Omental fat pad (tissue), 4 donors: ENCODE measurements around the gene ACTN2. TPM values are rescaled to one million over a fixed set of nuclear protein-coding genes. Genes with fewer than 3 reads are reported as not detected.

Experiments
- ATAC-seq: fragments of 150-250 bp; one replicate; pipeline ENCODE4 v1.9.1; 2016; ENCODE audit warnings: mild to moderate bottlenecking, moderate library complexity; ENCODE audit not compliant: low FRiP score
- DNase-seq: peaks from one replicate; pipeline ENCODE4 v3.0.0-alpha.2; 2019; ENCODE audit warnings: low spot score
- total RNA-seq, 4 donors: library from RNA; depleted of rRNA; stranded (reverse); fragments of >200 nt; gene quantifications; one replicate each; pipeline ENCODE4 v1.1.0, GENCODE V29; 2016
- TF ChIP-seq, protein P1 (sequence below), 3 donors: fragments of 450-650 bp; IDR thresholded peaks; one replicate each; pipeline ENCODE4 v1.5.1; 2016 to 2017; ENCODE audit warnings: antibody characterized with exemption in 3 of 3, mild to moderate bottlenecking in 3 of 3, moderate library complexity in 2 of 3

Gene ACTN2
- total RNA-seq, 4 donors from 2014 or later = 0.79 to 5.3 (median 1.8) TPM

DNA sequence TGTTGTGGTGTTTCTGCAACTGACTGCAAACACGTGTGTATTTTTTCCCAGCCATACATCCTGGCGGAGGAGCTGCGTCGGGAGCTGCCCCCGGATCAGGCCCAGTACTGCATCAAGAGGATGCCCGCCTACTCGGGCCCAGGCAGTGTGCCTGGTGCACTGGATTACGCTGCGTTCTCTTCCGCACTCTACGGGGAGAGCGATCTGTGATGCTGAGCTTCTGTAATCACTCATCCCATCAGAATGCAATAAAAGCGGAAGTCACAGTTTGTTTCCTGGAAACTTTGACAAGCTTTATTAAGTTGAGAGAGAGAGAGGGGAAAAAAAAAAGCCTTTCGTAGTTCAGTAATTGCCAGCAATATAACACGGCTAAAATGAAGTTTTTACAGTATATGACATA is 76.1 kb downstream of the ACTN2 start:
- TF ChIP-seq, protein P1, sequence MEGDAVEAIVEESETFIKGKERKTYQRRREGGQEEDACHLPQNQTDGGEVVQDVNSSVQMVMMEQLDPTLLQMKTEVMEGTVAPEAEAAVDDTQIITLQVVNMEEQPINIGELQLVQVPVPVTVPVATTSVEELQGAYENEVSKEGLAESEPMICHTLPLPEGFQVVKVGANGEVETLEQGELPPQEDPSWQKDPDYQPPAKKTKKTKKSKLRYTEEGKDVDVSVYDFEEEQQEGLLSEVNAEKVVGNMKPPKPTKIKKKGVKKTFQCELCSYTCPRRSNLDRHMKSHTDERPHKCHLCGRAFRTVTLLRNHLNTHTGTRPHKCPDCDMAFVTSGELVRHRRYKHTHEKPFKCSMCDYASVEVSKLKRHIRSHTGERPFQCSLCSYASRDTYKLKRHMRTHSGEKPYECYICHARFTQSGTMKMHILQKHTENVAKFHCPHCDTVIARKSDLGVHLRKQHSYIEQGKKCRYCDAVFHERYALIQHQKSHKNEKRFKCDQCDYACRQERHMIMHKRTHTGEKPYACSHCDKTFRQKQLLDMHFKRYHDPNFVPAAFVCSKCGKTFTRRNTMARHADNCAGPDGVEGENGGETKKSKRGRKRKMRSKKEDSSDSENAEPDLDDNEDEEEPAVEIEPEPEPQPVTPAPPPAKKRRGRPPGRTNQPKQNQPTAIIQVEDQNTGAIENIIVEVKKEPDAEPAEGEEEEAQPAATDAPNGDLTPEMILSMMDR (IDR thresholded peaks at IDR 0.05) = no peak
- DNase-seq (no peak), ATAC-seq (no peak)

DNA sequence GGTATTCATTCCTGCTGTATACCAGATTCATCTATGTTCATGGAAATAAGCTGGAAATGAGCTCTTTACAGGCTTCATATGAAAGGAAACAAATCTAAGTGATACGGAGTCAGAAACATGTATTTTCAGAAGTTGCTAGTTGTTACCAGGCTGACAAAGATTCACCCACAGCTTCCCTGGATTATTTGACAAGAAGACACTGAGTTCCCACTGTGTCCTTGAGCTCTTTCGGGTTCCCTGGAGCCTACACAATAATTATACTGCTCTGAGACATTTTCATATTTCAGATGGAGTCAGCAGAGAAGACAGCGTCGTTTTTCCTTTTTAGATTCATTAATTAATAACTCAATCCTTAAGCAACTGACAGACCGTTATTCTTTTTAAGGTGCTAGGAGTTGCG is 79.5 kb downstream of the ACTN2 start:
- DNase-seq (no peak), ATAC-seq (no peak)
- TF ChIP-seq, protein P1 (IDR thresholded peaks at IDR 0.05) = no peak

DNA sequence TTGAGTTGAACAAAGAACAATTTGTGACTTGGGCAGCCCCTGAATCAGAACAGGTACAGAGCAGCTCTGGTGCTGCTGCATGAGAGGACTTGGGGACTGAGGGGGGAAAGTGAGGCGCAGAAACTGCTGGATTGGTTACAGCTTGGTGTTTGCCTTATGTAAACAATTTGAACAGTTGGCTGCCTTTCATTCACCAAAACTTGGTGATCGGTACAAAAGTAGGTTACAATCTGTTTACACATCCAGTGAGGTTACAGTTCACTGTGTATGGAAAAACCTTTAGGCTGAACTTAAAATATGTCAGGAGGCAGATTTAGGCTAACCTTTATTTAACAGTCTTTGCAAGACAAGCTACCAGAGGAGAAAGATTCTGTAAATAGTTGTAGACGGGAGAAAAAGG is 80.2 kb downstream of the ACTN2 start:
- no peak for ATAC-seq
- TF ChIP-seq, protein P1 (IDR thresholded peaks at IDR 0.05) = no peak
- no peak for DNase-seq

DNA sequence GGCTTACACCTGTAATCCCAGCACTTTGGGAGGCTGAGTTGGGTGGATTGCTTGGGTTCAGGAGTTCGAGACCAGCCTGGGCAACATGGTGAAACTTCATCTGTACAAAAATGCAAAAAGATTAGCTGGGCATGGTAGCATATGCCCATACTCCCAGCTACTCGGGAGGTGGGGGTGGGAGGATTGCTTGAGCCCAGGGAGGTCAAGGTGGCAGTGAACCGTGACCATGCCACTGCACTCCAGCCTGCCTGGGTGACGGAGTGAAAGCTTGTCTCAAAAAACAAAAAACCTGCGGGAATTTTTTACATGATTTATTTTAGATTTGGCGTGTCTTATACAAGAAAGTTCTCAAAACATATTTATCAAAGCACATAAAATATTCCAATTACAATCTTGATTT is 81.0 kb downstream of the ACTN2 start:
- TF ChIP-seq, protein P1 (IDR thresholded peaks at IDR 0.05) = no peak

DNA sequence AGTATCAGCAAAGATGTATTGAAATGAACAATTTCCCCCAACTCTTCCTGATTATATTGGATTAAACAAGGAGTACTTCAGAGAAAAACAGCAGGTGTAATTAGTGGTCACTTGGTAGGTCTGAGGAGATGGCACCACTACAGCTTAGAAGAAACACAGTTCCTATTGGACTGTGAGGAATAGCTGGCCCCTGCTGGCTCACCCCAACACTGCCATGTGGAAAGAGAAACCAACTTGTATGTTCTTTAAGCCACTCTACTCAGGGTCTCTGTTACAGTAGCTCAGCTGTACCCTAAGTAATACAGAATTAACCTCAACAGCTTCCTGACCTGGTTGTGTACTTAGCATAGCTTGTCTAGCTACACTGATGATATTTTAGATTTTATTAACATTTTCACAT is 82.3 kb downstream of the ACTN2 start:
- ATAC-seq (no peak), DNase-seq (no peak)
- TF ChIP-seq, protein P1 (IDR thresholded peaks at IDR 0.05) = no peak

More for the DNA sequence above, 81.0 kb downstream of the ACTN2 start:
- no peak for ATAC-seq
- DNase-seq = no peak

DNA sequence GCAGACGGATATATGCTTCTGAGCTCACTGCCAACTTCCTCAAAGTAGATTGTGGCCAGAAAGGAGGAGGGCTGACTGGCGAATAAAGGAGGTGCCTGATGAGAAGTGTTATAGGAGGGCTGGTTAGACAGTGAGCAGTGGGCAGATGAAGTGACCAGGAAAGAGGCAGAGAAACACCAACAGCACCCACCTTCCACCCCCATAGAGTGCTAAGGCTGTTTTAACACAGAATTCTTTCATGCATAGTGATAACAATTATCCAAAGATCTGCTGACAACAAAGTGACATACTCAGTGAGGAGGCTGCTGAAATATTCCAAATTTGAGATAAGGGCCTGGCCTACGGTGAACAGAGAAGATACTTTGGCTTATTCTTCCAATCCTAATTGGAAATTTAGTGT is 87.6 kb downstream of the ACTN2 start:
- TF ChIP-seq, protein P1 (IDR thresholded peaks at IDR 0.05) = no peak
- no peak for ATAC-seq
- DNase-seq = no peak

DNA sequence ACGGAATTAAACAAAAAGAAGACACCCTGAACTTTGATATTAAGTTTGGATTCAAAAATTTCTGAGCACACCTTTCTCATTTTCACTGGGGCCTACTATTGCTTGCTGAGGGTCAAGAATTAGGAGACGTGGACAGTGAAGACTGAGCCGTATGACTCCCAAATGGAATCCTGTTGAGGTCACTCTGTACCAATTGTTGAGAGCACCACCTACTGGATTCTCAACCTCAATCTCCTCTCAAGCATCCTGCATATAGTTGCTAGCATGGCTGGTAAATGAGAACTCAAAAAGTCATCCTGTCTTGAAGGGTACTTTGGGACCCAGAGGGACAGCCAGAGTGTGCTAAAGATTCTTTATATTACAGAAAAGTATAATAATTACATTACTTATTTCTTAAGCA is 88.6 kb downstream of the ACTN2 start:
- TF ChIP-seq, protein P1 (IDR thresholded peaks at IDR 0.05) = no peak
- no peak for DNase-seq
- no peak for ATAC-seq
